Colonic mucosa (tissue), 4 donors: ENCODE measurements around the gene RRAGD. TPM values are rescaled to one million over a fixed set of nuclear protein-coding genes. Genes with fewer than 3 reads are reported as not detected.

Source experiments
- DNase-seq: peaks from one replicate; pipeline ENCODE4 v3.0.0-alpha.2; 2020
- H3K27ac ChIP-seq: fragments of 200-600 bp; one replicate; pipeline ENCODE4 v1.8.0; 2021
- H3K27me3 ChIP-seq: fragments of 200-600 bp; one replicate; pipeline ENCODE4 v1.8.0; 2021
- H3K36me3 ChIP-seq: fragments of 200-600 bp; one replicate; pipeline ENCODE4 v1.8.0; 2021
- H3K4me1 ChIP-seq: fragments of 200-600 bp; one replicate; pipeline ENCODE4 v1.8.0; 2021; ENCODE audit warnings: mild to moderate bottlenecking
- H3K4me3 ChIP-seq: fragments of 200-600 bp; one replicate; pipeline ENCODE4 v1.8.0; 2021
- H3K9ac ChIP-seq, 2 donors: one replicate each; pipeline ENCODE4 v1.7.0; 2013; ENCODE audit warnings: control low read depth in 2 of 2, low read depth in 2 of 2, low read length in 2 of 2
- H3K9me3 ChIP-seq: fragments of 200-600 bp; one replicate; pipeline ENCODE4 v1.8.0; 2021
- intact Hi-C: fragments of 100-400 bp; cut with DNase I; formaldehyde crosslinking; loops from one replicate; pipeline ENCODE4 v1.14.1; 2022
- total RNA-seq, 2 donors: library from RNA; stranded (reverse); fragmentation: NEBNext Ultra II Directional in 1 of 2; extraction: Animal tissue kit (Norgen Biotek cat#: 25700) in 1 of 2; gene quantifications; one replicate each; pipeline ENCODE4 v1.2.1, GENCODE V29; 2021
- TF ChIP-seq, protein P1 (sequence below): fragments of 200-600 bp; IDR thresholded peaks from one replicate; pipeline ENCODE4 v1.8.0; 2022; ENCODE audit warnings: antibody characterized with exemption, mild to moderate bottlenecking
- donor health status: healthy.
- donor health status: DM: no; HTN: no; CAD: no.
- donor health status: DM: no; HTN: no; CAD: no.

RRAGD gene
- total RNA-seq, 2 donors from 2014 or later: 2.0 to 4.4 TPM

DNA sequence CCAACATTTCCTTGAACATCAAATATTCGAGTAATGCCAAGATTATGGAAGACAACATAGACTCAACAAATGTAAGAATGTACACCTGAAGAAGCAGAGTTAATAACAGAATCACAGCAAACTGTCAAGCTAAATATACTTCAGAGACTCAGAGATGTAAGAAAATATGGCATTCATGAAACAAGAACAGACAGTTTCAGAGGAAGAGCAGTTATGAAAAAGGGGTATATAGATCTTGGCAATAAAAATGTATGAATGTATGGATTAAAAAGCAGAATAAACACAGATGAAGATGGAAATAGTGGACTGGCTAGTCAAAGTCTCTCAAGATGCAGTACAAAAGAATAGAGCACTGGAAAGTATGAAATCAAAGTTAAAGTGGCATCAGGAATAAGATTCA is 18.4 kb downstream of the RRAGD start:
- H3K4me1 ChIP-seq: no peaks in the 10 kb centered on the region
- no peak overlapping the region for H3K9ac ChIP-seq
- no peaks in the 10 kb centered on the region for H3K9me3 ChIP-seq
- no peak overlapping the region for H3K27ac ChIP-seq
- no peak overlapping the region for H3K4me3 ChIP-seq
- H3K36me3 ChIP-seq: no peaks in the 10 kb centered on the region
- intact Hi-C loops: no loop called here
- TF ChIP-seq, protein P1, sequence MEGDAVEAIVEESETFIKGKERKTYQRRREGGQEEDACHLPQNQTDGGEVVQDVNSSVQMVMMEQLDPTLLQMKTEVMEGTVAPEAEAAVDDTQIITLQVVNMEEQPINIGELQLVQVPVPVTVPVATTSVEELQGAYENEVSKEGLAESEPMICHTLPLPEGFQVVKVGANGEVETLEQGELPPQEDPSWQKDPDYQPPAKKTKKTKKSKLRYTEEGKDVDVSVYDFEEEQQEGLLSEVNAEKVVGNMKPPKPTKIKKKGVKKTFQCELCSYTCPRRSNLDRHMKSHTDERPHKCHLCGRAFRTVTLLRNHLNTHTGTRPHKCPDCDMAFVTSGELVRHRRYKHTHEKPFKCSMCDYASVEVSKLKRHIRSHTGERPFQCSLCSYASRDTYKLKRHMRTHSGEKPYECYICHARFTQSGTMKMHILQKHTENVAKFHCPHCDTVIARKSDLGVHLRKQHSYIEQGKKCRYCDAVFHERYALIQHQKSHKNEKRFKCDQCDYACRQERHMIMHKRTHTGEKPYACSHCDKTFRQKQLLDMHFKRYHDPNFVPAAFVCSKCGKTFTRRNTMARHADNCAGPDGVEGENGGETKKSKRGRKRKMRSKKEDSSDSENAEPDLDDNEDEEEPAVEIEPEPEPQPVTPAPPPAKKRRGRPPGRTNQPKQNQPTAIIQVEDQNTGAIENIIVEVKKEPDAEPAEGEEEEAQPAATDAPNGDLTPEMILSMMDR: no peak
- no peak for DNase-seq
- no peaks in the 10 kb centered on the region for H3K27me3 ChIP-seq

DNA sequence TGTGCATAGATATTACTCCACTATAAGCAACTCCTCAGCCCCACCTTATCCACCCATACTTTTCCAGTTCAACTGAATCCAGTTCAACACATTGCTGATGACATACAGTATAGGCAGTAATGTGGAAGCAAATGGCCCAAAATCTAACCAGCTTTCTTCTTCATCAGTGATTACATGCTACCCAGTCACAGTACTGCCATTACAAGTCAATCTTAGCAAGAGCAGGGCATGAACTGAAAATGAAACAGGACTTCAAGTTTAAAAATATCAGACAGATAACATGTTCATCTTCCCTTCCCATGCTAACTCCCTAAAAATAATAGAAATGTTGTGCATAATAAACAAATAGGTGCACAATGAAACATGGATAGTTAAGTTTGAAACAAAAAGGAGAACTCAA is 19.2 kb downstream of the RRAGD start:
- no peak for DNase-seq
- no peak overlapping the region for H3K27ac ChIP-seq
- H3K4me1 ChIP-seq: no peaks in the 10 kb centered on the region
- H3K4me3 ChIP-seq: no peak overlapping the region
- TF ChIP-seq, protein P1: no peak
- H3K27me3 ChIP-seq: no peaks in the 10 kb centered on the region
- intact Hi-C loops: no loop called here
- H3K36me3 ChIP-seq: no peaks in the 10 kb centered on the region
- H3K9me3 ChIP-seq: no peaks in the 10 kb centered on the region
- no peak overlapping the region for H3K9ac ChIP-seq

DNA sequence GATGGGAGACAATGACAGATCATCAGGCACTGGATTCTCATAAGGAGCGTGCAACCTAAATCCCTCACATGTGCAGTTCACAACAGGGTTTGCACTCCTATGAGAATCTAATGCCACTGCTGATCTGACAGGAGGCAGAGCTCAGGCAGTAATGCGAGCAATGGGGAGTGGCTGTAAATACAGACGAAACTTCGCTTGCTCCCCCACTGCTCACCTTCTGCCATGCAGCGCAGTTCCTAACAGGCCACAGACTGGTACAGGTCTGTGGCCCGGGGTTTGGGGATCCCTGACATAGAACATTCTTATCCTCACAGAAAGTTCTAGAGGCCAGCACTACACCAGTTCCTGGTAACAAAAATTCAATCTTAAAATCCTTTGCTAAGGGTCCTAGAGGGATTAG is 23.2 kb downstream of the RRAGD start:
- no peaks in the 10 kb centered on the region for H3K36me3 ChIP-seq
- H3K9me3 ChIP-seq: no peaks in the 10 kb centered on the region
- no peak overlapping the region for H3K4me3 ChIP-seq
- H3K27me3 ChIP-seq: no peaks in the 10 kb centered on the region
- intact Hi-C loops: no loop called here
- no peak overlapping the region for H3K9ac ChIP-seq
- TF ChIP-seq, protein P1: no peak
- DNase-seq: no peak
- H3K27ac ChIP-seq: no peak overlapping the region
- H3K4me1 ChIP-seq: no peaks in the 10 kb centered on the region

DNA sequence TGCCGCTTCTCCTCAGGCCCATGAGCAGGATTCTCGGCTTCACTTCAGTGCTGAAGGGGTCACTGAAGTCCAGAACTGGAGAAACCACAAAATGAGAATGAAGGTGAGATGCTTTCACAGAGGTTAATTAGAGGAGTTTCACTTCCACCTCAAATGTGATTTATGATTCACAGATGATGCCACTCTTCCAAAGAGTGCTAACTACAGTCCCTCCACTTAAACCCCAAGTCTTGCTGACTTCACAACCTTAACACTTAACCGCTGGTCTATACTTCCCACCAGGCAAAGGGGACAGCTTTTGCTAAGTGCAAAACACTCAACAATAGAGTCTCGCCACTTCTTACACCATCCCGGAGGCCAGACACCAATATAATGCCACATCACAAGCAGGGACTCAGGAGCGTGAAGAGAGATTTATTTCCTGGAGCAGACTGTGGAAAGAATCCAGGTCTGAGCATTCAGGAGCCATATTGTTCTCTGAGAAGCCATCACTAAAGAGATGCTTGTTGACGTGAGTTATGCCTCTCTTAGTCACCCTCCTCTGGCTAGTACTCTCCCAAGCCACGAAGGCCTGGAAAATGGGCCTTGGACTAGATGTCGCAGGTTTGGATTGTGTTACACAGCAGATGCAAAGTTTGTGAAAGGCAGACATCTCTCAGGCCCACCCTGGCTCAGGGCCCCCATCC is 24.4 kb downstream of the RRAGD start:
- no peak overlapping the region for H3K27ac ChIP-seq
- no peak overlapping the region for H3K9ac ChIP-seq
- H3K4me1 ChIP-seq: no peaks in the 10 kb centered on the region
- no peaks in the 10 kb centered on the region for H3K9me3 ChIP-seq
- H3K4me3 ChIP-seq: no peak overlapping the region
- intact Hi-C loops: no loop called here
- no peaks in the 10 kb centered on the region for H3K36me3 ChIP-seq
- H3K27me3 ChIP-seq: no peaks in the 10 kb centered on the region
- TF ChIP-seq, protein P1: no peak
- DNase-seq: no peak

DNA sequence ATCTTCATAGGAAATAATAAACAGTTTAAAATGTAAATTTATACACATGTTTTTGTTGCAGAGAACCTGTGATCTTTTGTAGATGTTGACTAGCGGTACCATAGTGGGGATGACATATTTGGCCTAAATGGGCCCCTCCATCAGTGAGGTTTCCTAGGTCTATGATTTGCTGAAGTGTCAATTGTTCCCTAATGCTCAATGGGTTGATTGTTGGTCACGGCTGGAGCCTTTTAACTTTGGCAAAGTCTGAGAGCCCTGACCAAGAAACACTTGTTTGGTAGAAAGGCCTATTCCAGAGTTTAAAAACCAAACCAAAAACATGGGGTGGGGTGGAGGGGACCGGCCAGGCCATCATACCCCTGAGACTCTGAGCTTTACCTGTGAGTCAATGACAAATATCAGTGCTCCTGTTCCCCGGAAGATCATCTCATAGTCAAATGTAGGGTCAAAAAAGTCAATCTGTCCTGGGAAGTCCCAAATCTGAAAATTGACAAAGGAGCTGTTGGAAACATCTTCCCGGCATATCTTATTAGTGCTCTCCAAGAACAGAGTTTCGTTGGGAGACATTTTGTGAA is 25.1 kb downstream of the RRAGD start:
- H3K4me1 ChIP-seq: no peaks in the 10 kb centered on the region
- intact Hi-C loops: no loop called here
- no peak for DNase-seq
- no peak overlapping the region for H3K4me3 ChIP-seq
- no peaks in the 10 kb centered on the region for H3K36me3 ChIP-seq
- H3K9me3 ChIP-seq: no peaks in the 10 kb centered on the region
- H3K27ac ChIP-seq: no peak overlapping the region
- H3K9ac ChIP-seq: no peak overlapping the region
- H3K27me3 ChIP-seq: no peaks in the 10 kb centered on the region
- TF ChIP-seq, protein P1: no peak
